ENCODE results near the gene PIGB. TPM values are rescaled to one million over a fixed set of nuclear protein-coding genes. Genes with fewer than 3 reads are reported as not detected.
"Not testable (repeated sequence)": the region's sequence is repeated elsewhere in the genome, so short reads cannot be mapped to it uniquely, and the experiment has no call there.

Gene PIGB
- total RNA-seq, 1 donor from 2014 or later, result 3.2 TPM

DNA sequence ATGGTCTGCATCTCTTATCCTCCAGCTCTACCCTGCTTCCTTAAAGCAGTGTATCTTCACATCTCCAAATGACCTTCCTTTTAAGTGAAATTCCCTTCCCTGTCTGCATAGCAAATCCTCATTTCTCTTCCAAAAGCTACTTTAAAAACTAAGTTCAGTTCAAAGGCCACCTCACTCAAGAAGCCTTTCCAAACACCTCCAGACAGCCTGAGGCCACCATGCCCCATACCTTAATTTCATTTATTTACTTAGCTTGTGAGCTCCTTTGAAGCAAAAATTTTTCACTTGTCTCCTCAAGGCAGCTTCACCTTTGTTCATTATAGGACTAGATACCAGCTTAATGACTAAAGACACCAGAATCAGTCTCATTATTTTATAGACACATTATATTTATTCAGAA, 39.4 kb downstream of the PIGB start:
- ATAC-seq, result no peak
- intact Hi-C loops (cut with DNase I), result no loop called here

DNA sequence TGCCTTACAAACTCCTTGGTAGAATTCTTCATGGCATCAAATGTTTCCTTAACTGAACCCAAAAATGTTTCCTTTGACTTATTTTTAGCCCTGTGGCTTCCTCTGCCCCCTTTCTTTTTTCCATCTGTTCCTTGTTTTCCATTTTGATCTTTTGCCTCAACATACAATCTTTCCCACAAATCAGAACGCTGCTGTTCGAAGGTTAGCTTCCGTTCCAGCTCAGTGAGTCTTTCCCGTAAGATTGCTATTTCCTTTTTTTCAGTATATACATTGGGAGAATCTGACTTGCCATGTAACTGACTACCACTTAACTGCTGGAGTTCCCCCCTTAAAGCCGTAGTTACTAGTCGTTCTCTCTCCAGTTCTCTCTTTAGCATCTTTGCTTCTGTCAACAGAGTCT, 41.2 kb downstream of the PIGB start:
- intact Hi-C loops (cut with DNase I), result no loop called here
- no peak for ATAC-seq
- no peak for DNase-seq (ENCODE audit: missing footprints)

More for the DNA sequence above, 39.4 kb downstream of the PIGB start:
- DNase-seq (ENCODE audit: missing footprints), result no peak

DNA sequence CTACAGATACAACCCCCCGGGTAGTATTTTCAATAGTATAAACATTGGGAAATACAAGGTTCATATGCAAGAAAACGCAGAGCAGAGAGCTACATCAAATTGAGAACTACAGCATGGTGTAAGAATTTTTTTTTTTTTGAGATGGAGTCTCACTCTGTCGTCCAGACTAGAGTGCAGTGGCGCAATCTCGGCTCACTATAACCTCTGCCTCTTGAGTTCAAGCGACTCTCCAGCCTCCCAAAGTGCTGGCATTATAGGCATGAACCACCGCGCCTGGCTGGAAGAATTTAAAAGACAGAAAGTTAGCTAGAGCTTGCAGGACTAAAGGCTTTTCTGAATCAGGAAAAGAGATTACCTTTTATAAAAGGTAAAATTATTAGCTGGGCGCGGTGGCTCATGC, 42.0 kb downstream of the PIGB start:
- DNase-seq (ENCODE audit: missing footprints) (no peak), ATAC-seq (no peak)
- intact Hi-C loops (cut with DNase I), result no loop called here

DNA sequence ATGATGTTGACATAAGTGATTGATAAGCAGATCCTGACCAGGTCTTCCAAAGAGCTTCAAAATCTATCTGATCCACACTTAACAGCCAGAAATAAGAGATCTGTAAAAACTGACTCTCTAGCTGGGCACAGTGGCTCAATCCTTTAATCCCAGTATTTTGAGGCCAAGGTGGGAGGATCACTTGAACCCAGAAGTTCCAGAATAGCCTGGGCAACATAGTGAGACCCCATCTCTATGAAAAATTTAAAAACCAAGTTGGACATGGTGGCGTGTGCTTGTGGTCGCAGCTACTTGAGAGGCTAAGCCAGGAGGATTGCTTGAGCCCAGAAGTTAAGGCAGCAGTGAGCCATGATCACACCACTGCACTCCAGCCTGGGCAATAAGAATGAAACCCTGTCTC, 43.6 kb downstream of the PIGB start:
- DNase-seq (ENCODE audit: missing footprints) (no peak), ATAC-seq (no peak)
- intact Hi-C loops (cut with DNase I), result no loop called here

DNA sequence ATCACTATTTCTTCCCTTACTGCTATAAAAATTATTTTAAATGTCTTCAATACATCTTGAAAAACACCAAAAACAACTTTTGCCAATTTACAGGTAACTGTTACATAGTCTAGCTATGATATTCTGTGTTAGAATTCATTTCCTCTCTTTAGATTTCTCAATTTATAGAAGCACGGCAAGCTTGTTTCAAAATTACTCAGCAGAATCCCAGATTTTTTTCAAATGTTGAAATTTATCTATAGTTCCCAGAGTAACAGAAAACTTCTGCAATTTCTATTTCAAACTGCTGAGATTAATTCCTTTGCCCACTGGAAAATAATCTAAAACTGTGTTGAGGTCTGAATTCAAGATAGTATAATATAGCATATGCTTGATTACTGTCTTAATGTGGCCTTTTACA, 48.0 kb downstream of the PIGB start:
- DNase-seq (ENCODE audit: missing footprints) (no peak), ATAC-seq (no peak)
- intact Hi-C loops (cut with DNase I), result no loop called here

DNA sequence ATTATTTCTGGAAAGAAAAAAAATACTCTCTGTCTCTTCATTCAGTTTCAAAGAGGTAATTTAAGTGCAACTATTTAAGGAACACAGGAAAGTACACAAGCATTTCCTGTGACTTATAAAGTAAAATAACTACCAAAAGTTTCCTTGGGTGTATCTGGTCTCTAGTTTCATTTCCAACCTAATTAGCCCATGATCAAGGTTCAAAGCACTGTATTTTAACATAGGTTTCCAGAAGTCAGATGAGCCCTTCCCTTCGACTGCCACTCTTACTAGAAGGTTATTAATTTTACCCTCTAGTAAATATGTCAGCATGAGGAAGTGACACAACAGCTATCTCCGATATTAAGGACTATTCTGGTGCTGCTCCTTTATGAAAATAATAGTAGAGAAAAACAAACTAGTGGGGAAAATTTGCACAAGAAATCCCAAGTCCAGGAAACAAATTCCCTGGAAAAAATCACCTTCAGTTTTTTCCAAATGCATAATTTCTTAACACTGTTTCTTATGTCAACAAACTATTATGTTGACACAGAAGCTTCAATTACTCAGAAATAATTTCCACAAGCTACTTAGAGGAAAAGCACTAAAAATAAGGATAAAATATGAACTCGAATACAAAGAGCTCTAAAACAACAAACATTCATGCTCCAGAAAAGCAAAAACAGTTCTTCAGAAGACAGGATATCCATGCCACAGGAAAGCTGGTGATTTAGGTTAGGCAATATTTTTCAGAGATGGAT, 53.8 kb downstream of the PIGB start:
- ATAC-seq, result no peak
- intact Hi-C loops (cut with DNase I), result loop anchor here (5.0 kb wide), 1 partner anchor 34 kb away; the partner anchor contains the start of genes CCPG1 and PIERCE2
- no peak for DNase-seq (ENCODE audit: missing footprints)

DNA sequence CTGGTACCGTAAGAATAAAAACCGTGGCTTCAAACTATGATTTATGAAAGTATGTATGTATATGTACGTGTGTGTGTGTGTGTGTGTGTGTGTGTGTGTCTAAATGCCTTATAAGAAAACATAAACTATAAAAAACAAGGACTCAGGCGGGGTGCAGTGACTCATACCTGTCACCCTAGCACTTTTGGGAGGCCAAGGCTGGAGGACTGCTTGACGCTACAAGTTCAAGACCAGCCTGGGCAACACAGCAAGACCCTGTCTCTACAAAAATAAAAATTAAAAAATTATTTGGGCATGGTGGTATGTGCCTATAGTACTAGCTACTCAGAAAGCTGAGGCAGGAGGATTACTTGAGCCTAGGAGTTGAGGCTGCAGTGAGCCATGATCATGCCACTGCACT, 60.1 kb downstream of the PIGB start:
- no peak for ATAC-seq
- intact Hi-C loops (cut with DNase I), result no loop called here
- DNase-seq (ENCODE audit: missing footprints), result no peak

DNA sequence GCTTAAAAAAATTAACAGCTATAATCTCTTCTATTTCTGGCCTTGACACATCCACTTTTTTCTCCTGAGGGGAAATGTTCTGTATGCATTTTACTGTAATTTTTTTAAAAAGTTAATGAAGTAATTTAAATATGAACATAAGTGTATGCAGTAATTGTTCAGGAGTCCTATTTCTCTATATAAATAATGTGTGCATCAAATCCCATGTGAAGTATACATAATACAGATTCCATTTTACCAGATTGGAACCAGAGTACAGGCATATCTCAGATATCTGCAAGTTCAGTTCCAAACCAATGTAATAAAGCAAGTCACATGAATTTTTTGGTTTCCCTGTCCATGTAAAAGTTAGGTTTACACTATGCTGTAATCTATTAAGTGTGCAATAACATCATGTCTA, 62.6 kb downstream of the PIGB start:
- ATAC-seq (no peak), DNase-seq (ENCODE audit: missing footprints) (no peak)
- intact Hi-C loops (cut with DNase I), result no loop called here

DNA sequence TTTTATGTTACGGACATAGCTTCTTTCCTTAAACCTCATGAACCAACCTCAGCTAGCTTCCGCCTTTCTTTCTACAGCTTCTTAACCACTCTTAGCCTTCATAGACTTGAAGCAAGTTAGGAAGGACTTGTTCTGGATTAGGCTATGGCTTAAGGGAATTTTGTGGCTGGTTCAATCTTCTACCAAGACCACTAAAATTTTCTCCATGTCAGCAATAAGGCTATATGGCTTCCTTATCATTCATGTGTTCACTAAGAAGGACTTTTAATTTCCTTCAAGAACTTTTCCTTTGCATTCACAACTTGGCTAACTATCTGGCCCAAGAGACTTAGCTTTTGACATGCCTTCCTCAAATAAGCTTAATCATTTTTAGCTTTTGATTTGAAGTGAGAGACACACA, 64.7 kb downstream of the PIGB start:
- DNase-seq (ENCODE audit: missing footprints) (no peak), ATAC-seq (no peak)
- intact Hi-C loops (cut with DNase I), result no loop called here

DNA sequence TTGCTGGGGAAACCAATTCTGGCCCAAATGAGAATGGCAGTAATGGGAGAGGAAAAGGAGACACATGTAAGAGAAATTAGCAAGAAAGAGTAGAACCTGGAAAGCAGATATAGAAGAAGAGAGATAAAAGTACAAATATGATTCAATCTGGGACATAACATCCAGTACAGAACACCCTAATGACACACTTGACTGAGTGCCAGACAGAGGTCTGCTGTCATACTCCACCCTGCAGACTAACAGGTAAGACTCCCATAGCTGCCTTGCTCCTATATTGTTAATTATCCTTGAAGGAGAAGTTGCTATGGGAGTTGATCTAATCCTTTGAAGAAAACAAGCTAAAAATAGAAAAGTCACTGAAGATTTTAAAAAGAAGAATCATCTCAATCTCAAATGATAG, 68.0 kb downstream of the PIGB start:
- intact Hi-C loops (cut with DNase I), result no loop called here
- no peak for ATAC-seq

DNA sequence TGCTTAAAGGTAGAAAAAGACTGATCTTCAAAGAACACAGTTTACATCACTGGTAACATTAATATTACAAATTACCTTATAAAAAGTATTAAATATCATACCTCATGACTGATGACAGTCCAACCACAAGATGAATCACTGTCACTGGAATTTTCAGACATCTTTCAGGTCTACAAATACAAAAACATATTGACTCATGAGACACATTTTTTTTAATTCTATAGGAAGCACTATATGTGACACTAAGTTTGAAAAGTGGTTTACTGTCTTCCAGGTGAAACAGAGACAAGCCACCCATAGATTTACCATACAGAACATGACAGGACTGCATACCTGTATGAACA, 70.2 kb downstream of the PIGB start:
- intact Hi-C loops (cut with DNase I), result no loop called here
- ATAC-seq (no peak), DNase-seq (ENCODE audit: missing footprints) (no peak)

More for the DNA sequence above, 68.0 kb downstream of the PIGB start:
- DNase-seq (ENCODE audit: missing footprints), result no peak

DNA sequence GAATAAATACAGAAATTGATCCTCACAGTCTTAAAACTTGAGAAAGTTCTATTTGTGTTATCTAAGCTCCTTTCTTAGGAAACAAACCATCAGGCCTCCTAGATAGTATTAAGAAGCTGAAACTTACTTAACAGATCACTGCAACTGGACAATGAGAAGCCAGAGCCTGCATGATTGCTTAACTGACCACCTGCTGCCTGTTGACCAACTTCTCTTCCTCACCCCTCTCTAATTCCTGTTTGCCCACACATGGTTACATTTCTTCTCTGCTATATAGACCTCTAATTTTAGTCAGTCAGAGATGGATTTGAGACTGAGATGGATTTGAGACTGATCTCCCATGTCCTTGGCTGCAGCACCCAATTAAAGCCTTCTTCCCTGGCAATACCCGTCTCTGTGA, 75.7 kb downstream of the PIGB start:
- DNase-seq (ENCODE audit: missing footprints), result no peak
- intact Hi-C loops (cut with DNase I), result loop anchor here (10.0 kb wide), 1 partner anchor 60 kb away; no protein-coding TSS in a partner anchor
- ATAC-seq, result no peak

DNA sequence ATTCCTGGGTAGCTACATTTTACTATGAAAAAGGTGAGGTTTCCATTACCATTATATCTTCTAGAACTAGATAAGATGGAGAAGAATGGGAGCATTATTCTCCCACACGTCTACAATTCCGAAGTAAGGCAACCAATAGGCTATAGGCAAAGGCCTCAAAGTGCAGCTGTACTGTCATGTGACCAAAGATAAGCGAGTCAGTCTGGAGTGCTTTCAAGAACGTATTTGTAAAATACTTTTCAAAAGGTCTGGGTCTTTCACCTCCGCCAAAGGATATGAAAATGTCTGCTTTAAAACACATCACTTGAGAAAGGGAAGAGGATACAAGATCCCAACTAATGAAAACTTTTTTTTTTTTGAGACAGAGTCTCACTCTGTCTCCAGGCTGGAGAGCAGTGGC, 79.2 kb downstream of the PIGB start:
- DNase-seq (ENCODE audit: missing footprints), result no peak
- intact Hi-C loops (cut with DNase I), result loop anchor here (10.0 kb wide), 1 partner anchor 63 kb away; no protein-coding TSS in a partner anchor
- no peak for ATAC-seq

DNA sequence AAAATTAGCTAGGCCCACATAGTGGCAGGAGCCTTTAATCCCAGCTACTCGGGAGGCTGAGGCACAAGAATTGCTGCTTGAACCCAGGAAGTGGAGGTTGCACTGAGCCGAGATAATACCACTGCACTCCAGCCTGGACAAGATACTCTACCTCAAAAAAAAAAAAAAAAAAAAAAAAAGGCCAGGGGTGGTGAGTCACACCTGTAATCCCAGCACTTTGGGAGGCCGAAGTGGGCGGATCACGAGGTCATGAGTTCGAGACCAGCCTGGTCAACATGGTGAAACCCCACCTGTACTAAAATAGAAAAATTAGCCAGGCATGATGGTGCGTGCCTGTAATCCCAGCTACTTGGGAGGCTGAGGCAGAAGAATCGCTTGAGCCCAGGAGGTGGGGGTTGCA, 81.0 kb downstream of the PIGB start:
- intact Hi-C loops (cut with DNase I); ATAC-seq; DNase-seq (ENCODE audit: missing footprints): not testable (repeated sequence)

DNA sequence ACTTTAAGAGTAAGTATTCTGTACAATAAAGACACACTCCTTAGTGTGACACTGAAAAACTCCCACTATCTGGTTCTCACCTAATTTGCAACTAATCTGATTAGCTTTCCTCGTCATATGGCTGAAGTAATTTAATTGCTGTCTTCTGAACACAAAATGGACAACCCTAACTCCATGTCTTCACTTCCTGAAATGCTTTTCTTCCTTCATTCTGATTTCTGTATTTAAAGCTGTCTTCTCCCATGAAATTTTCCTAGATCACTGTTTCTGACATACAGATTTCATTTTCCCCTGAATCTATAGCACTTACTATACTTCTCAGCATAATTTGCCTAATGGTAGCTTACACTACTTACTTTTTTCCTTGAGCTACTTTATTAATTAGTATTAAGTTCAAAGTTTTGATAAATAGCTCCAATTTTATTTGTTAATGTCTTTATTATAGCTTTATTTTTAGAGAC, 82.8 kb downstream of the PIGB start:
- ATAC-seq (no peak), DNase-seq (ENCODE audit: missing footprints) (no peak)
- intact Hi-C loops (cut with DNase I), result no loop called here

DNA sequence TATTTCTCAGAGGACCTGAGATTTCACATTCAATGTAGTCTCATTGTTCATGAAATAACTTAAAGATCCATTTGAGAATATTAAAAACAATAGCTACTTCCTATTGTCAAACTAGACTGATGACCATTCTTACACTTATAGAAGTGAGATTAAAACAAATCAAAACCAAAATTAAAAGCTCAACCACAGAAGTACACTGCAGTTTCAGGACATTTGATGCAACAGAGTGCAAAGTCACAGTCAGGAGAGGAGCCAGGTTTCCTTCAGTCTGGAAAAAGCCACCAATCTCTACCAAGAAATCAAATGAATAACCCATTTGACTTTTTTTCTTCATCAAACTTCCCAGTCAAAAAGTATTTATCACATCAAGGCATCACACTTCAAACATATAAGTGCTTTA, 83.7 kb downstream of the PIGB start:
- ATAC-seq (no peak), DNase-seq (ENCODE audit: missing footprints) (no peak)
- intact Hi-C loops (cut with DNase I), result no loop called here

DNA sequence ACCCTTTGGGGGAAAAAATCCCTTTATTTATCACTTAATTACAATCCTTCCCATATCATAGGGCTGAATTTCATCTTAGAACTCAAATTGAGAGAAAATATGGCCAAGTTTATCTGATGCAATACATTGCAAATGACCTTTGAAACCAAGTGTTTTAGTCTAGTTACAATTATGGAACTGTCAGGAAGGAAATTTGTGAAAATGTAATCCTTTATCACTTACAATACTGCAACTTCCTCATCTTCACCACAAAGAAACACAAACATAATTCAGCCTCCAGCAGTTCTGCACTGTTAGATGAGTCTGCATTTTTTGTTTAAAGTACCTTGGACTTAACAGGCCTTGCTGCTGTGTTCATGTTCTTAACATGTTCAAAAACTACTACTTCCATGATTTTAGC, 84.5 kb downstream of the PIGB start:
- ATAC-seq, result no peak
- intact Hi-C loops (cut with DNase I), result no loop called here

More for the DNA sequence above, 84.5 kb downstream of the PIGB start:
- DNase-seq (ENCODE audit: missing footprints), result no peak
